SH-SY5Y (cell line): ENCODE data around the gene PRDM15.

Source experiments
- GATA2 ChIP-seq: IDR thresholded peaks from 2 replicates; pipeline ENCODE4 v1.6.1; 2011; ENCODE audit warnings: mild to moderate bottlenecking, low read depth, low read length
- GATA3 ChIP-seq: IDR thresholded peaks from 2 replicates; pipeline ENCODE4 v1.6.1; 2011; ENCODE audit warnings: low read depth, mild to moderate bottlenecking, low read length, moderate library complexity

DNA sequence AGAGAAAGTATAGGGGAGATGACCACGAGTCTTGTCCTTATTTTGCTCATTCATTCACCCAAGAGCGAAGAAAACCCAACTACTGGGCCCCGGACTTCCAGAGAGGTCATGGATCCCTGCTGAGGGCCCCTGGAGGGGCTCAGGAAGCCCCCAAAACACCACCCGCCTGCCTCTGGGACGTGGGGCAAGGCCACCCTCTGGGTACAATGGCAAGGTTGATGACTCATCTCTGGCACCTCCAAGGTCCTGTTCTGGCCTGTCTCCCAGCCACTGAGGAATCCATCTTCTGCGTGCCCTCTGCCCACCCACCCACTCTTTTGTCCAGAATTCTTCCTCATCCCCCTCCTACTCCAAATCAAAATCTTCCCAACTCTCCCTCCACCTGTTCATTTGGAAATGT is 21.3 kb upstream of the PRDM15 start:
- no peak for TF ChIP-seq GATA2
- no peak for TF ChIP-seq GATA3
